NCI-H2227 (cell line): ENCODE measurements around the gene CCL1.
A peak's percentile ranks its signal among the peaks of the same experiment; 100 is the strongest.
"Not testable (repeated sequence)": the region's sequence is repeated elsewhere in the genome, so short reads cannot be mapped to it uniquely, and the experiment has no call there.

ENCODE experiments used
- DNase-seq: peaks from one replicate; lab custom pipeline; 2025; ENCODE audit not compliant: unreplicated experiment; lab: John Stamatoyannopoulos, UW

The CCL1 gene

DNA sequence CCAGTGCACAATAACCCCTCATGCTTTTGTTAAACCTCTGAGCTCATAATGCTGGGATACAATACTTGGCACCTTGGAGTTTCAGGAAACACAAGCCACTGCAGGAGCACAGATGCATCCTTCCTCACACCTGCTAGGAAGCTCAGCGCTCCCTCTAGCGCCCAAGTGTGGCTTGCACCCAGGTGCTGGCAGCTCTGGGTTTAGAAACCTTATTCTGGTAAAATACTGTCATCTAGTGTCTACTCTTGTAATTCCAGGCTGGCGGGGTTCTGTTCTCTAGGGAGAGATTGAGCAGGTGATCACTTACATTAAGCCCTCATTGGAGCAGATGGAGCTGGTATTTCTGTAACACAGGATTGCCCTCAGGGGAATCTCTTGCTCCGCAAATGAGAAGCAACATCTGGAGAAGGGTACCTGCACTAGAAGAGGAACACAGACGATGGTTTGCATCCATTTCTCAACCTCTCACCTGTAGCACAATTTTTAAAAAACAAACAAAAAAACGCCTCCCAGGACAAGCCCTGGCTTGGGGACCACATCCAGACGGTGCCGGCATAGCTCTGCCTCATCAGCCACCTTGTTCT is 1.5 kb downstream of the CCL1 start:
- peak; percentile 94 for DNase-seq

- DNase-seq = no peak
These were observed 2.3 kb downstream of the CCL1 start for GRCh38 chr17:34360601-34361270.

GRCh38 chr17:34358631-34359030 is 4.4 kb downstream of the CCL1 start:
- no peak for DNase-seq

DNA sequence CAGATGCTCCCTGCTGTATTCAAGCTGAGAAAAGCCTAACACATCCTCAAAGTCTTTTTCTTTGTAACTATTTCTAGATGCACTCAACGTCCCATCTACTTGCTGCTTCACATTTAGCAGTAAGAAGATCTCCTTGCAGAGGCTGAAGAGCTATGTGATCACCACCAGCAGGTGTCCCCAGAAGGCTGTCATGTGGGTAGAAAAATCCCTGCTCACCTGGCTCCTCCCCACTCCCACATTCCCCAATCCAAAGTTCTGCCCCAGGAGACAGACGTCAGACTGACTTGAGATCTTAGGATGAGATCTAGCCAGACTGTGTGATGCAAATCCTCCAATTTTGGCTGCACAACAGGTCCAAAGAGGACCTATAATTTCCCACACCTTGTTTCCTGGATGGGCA is 5.6 kb downstream of the CCL1 start:
- DNase-seq = no peak

DNA sequence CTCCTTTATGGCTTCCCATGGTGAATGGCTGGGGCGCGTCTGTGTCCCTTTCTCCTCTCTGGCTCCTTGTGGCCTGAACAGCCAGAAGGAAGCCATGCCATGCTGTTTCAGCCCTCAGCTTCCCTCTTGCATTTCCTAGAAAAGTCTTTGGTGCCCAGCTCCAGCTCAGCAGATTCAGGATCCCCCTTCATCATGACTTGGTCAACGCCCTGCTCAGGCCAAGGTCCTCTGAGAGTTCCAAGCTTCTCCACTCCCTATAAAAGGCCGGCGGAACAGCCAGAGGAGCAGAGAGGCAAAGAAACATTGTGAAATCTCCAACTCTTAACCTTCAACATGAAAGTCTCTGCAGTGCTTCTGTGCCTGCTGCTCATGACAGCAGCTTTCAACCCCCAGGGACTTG is 6.8 kb downstream of the CCL1 start, which contains the start of gene CCL13:
Gene CCL13, plus strand, starts transcription at position 287 of the 400 bp plus-strand sequence. Its CDS starts 47 bp downstream, at position 334.
- DNase-seq = no peak

DNA sequence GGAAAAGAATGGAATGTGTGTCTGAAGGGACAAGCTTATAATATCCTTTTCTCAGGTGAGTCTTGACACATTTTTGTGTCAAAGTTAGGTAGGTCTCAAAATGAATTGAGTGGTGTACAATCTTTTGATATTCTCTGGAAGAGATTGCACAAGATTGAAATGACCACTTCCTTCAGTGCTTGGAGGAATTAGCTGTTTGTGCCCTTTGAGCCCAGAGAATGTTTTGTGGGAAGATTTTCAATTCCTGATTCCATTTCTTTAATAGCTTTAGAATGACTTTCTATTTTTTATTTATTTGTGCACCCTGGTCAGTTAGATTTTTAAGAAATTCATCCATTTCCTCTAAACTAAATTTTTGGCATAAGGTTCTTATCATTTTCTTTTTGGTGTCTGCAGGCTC is 8.4 kb downstream of the CCL1 start:
- no peak for DNase-seq

- no peak for DNase-seq
These were observed 10.8 kb downstream of the CCL1 start for GRCh38 chr17:34352191-34352590.

- DNase-seq = no peak
These were observed 11.9 kb downstream of the CCL1 start for GRCh38 chr17:34351096-34351495.

- no peak for DNase-seq
These were observed 13.3 kb downstream of the CCL1 start for GRCh38 chr17:34349751-34350150.

DNA sequence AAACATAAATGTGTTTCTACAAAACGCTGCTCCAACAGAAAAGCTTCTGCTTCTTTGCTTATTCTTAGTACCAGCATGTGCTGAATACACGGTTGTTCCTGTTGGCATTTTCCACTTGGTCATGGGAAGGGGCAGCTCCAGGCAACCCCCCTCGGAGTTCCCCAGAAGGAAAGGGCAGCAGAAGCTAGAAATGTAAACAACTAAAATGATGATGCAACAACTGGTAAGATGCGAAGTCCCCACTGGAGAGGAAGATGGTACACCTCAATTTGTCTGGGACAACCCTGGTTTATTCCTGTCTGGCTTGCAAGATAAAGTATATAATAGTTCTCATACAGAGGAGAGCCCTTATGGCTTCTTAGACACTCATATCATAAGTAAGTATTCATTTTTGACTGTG is 16.0 kb downstream of the CCL1 start:
- no peak for DNase-seq

DNA sequence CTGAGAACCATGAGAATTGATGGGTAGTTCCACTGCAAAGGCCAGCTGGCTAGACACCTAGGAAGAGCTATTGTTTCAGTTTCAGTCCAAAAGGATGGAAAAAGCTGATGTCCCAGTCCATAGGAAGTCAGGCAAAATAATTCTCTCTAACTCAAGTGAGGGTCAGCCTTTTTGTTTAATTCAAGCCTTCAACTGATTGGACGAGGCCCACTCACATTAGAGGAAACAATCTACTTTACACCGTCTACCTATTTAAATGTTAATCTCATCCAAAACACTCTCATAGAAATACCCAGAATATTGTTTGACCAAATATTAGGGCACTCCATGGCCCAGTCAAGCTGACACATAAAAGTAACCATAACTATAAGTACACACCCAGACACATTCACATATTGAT is 21.1 kb downstream of the CCL1 start:
- DNase-seq = no peak

DNA sequence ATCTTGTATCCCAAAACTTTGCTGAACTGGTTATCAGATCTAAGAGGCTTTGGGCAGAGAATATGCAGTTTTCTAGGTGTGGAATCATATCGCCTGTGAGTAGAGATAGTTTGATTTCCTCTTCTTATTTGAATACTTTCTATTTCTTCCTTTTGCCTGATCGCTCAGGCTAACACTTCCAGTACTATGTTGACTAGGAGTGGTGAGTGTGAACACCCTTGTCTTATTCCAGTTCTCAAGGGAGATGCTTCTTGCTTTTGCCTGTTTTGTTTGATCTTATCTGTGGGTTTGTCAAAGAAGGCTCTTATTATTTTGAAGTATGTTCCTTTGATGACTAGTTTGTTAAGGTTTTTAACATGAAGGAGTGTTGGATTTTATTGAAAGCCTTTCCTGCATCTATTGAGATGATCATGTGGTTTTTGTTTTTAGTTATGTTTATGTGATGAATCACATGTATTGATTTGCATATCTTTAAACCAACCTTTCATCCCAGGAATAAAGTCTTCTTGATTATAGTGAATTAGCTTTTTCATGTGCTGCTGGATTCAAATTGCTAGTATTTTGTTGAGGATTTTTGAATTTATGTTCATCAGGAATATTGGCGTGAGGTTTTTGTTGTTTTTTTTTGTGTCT is 23.8 kb downstream of the CCL1 start:
- DNase-seq = no peak

DNA sequence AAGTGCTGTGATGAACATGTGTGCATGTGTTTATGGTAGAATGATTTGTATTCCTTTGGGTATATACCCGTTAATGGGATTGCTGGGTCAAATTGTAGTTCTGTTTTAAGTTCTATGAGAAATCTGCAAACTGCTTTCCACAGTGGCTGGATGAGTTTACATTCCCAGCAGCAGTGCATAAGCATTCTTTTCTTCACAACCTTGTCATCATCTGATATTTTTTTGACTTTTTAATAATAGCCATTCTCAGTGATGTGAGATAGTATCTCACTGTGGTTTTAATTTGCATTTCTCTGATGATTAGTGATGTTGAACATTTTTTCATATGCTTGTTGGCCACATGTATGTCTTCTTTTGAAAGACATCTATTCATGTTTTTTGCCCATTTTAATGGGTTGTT is 25.3 kb downstream of the CCL1 start:
- no peak for DNase-seq

GRCh38 chr17:34327580-34327979 is 35.5 kb downstream of the CCL1 start:
- not testable (repeated sequence) for DNase-seq

DNA sequence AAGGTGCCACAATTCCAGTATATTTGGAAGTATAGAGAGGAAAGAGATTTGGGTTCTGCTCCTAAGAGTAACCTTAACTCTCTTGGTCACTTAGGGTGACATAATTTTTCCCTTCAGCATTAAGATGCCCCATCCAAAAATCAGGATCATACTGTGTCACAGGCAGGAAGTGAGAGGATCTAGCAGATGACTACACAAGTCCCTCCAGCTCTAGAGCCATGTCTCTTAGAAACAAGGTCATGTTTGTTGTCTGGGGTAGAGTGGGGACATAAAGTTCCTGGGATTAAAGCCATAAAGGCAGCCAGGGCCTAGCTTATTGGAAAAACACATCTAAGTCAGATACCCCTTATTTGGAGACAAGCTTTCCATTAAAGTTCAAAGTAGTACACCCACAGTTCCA is 41.1 kb downstream of the CCL1 start:
- DNase-seq = no peak

DNA sequence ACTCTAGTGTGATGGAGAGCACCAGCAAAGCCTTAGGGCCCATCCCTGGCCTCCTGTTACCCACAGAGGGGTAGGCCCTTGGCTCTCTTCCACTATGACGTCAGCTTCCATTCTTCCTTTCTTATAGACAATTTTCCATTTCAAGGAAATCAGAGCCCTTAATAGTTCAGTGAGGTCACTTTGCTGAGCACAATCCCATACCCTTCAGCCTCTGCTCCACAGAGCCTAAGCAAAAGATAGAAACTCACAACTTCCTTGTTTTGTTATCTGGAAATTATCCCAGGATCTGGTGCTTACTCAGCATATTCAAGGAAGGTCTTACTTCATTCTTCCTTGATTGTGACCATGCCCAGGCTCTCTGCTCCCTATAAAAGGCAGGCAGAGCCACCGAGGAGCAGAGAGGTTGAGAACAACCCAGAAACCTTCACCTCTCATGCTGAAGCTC is 44.0 kb downstream of the CCL1 start, which contains the start of gene CCL8:
Gene CCL8, plus strand, starts transcription at position 397 of the 445 bp plus-strand sequence. CDS start 67 bp downstream, outside the sequence.
- no peak for DNase-seq

- no peak for DNase-seq
These were observed 44.6 kb downstream of the CCL1 start for GRCh38 chr17:34318474-34318873.

GRCh38 chr17:34314279-34314678 is 48.8 kb downstream of the CCL1 start:
- no peak for DNase-seq

DNA sequence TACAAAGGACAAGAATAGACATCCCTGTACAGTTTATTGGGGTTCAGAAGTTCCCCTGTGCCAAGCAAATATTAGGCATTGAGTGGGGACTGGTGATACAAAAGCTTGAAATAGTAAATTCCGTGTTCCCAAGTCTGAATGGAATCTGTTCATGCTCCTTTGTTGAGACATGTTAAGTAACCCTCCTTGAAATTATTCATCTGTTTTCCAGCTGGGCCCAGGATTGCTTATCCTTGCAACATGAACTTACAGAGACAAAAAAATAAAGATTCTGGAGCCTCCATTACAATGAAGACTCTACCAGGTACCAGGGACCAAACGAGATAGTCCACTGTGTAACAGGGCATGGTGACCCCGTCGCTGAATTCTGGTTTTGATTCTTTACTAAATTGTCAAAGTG is 49.9 kb downstream of the CCL1 start:
- no peak for DNase-seq

DNA sequence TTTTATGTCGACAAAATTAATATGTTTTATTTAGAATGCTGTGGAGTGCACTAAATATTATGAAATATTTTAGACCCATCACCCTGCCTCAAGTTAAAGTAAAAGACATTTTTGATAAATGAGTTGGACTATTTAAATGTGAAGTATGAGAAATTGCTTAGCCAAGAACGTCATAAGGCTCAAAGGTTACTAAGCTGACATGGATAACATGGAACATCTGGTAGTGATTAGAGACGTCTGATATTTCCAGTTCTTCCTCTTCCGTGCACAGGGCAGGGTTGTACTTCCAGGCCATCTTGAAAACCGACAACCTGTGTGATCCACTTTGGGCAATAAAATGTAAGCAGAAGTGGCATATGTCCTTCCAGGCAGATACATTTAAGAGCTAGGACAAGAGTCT is 51.0 kb downstream of the CCL1 start:
- DNase-seq = no peak

- DNase-seq = no peak
These were observed 51.7 kb downstream of the CCL1 start for GRCh38 chr17:34311291-34311690.
